ENCODE data around the gene BCL7A. TPM values are rescaled to one million over a fixed set of nuclear protein-coding genes. Genes with fewer than 3 reads are reported as not detected.
"Not testable (repeated sequence)": the region's sequence is repeated elsewhere in the genome, so short reads cannot be mapped to it uniquely, and the experiment has no call there.

BCL7A gene
- polyA plus RNA-seq, 1 donor: 16.8 TPM

- no peak for DNase-seq (ENCODE audit: low read depth)
Measured at GRCh38 chr12:122024132-122024785, 2.6 kb downstream of the BCL7A start.

- DNase-seq (ENCODE audit: low read depth): no peak
Measured at GRCh38 chr12:122026706-122027333, 5.1 kb downstream of the BCL7A start.

DNA sequence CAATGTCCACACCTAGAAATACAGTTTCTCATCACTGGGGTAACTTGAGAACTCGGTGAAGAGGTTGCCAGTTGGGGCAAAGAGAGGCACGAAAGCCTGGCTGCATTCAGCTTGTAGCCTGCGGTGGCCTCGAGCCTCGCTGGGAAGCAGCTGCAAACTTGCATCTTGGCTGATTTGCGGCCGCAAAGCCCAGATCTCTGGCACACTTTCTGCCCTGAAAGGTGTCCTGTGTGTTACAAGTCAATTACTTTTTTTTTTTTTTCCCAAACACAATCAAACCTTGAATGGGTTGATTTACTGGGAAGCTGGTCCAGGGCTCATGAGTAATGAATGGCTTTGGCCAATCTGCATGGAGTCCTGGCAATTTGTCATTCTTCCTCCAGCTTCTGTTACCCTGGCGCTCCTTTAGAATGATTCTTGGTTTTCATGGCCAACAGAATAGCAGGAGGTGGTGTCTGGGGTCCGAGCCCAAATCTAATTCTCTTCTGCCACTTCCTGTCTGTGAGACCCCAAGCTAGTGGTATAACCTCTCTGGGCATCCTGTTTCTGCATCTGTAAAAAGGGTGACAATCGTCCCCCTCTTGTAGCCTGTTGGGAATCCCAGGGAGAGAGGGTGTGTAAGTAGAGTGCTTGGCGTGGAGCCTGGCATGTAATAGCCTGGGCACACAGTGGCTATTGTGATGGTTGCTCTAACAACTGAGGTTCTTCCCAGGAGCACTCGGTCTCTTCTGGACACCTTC is 6.7 kb downstream of the BCL7A start:
- DNase-seq (ENCODE audit: low read depth): no peak

DNA sequence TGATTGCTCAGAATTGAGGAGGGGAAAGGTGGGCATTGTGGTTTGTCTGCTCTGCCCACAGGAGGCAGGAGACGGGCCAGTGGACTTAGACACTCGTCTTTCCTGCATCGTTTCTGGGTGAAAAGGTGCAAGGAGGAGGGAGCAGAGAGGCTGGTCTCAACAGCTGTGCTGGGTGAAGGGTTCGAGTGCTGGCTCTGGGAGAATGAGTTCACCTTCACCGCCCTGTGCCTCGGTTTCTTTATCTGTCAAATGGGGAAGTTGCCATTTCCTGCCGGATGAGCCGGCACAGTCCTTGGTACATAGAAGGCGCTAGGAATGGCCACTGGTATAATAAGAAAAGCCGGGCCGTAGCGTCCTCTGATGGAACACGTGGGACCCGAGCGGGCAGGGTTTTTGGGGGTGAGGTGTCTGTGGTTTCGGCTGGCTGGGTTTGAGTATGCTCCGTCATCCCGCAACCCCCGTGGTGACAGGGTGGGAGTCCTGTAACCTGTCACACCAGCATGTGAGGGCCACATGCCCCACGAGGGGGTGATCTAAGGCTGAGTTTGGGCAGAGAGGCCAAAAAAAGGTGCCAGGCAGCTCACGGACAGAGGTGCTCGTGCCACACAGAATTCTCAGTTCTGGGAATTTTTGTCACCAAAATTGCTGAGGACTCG is 7.3 kb downstream of the BCL7A start:
- no peak for DNase-seq (ENCODE audit: low read depth)

GRCh38 chr12:122029620-122030423 is 8.1 kb downstream of the BCL7A start:
- DNase-seq (ENCODE audit: low read depth): no peak

GRCh38 chr12:122030424-122031035 is 8.8 kb downstream of the BCL7A start:
- DNase-seq (ENCODE audit: low read depth): no peak

- no peak for DNase-seq (ENCODE audit: low read depth)
Measured at GRCh38 chr12:122031342-122032216, 9.9 kb downstream of the BCL7A start.

- DNase-seq (ENCODE audit: low read depth): no peak
Measured at GRCh38 chr12:122032580-122032979, 10.9 kb downstream of the BCL7A start.

GRCh38 chr12:122035292-122035691 is 13.6 kb downstream of the BCL7A start:
- no peak for DNase-seq (ENCODE audit: low read depth)

- DNase-seq (ENCODE audit: low read depth): no peak
Measured at GRCh38 chr12:122036153-122036552, 14.5 kb downstream of the BCL7A start.

DNA sequence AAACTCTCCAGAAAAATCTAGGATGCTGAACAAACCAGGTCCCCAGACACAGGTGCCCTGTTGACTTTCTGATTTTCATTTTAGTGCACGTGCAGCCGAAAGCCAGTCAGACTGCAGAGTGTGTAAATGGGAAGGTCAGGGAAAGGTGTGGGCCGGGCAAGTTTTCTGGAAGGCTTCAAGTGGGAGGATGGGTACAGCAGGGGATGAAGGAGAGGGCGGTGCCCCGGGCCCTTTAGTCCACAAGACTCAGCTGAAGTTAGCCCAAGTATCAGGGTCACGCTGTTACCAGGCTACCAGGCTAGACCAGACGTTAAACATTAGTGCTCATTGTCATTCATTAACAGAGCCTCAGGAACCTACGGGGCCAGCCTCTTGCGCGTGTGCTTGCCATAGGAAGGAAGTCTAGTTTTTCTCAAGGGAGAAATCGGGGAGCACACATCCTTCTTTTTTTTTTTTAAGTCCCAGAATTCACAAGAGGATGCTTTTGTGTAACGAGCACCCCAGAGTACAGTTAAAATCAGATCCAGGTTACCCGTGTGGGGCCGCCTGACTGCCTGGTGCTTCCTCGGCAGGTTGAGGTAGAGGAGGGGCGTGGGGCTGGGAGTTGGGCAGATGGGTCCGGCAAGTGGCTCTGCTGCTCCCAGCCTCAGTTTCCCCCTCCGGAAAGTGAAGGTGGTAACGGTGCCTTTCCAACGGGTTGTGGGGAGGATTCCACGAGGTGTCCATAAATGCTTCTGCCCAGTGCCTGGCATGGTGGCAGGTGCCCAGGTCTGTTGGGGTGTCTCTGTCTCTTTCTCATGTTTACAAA is 19.1 kb downstream of the BCL7A start:
- DNase-seq (ENCODE audit: low read depth): no peak

GRCh38 chr12:122041458-122041857 is 19.8 kb downstream of the BCL7A start:
- not testable (repeated sequence) for DNase-seq (ENCODE audit: low read depth)

DNA sequence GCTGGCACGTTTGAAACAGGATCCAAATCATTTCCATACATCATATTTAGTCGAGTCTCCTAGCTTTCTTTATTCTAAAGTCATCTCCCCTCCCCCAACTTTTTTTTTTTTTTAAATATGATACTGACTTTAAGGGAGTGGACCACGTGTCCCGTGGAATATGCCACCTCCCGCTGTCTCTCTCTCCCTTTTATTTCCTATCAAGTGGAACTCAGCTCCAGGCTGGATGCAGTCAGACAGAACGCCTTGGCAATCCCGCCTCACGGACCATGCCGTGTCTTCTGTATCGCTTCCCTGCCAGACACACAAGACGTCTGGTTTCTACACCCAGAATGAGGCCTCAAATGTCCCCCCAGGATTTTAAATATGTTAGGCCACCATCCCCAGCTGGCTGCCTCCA is 21.2 kb downstream of the BCL7A start:
- no peak for DNase-seq (ENCODE audit: low read depth)

- DNase-seq (ENCODE audit: low read depth): no peak
Measured at GRCh38 chr12:122043476-122043875, 21.8 kb downstream of the BCL7A start.

- no peak for DNase-seq (ENCODE audit: low read depth)
Measured at GRCh38 chr12:122045262-122045661, 23.6 kb downstream of the BCL7A start.

DNA sequence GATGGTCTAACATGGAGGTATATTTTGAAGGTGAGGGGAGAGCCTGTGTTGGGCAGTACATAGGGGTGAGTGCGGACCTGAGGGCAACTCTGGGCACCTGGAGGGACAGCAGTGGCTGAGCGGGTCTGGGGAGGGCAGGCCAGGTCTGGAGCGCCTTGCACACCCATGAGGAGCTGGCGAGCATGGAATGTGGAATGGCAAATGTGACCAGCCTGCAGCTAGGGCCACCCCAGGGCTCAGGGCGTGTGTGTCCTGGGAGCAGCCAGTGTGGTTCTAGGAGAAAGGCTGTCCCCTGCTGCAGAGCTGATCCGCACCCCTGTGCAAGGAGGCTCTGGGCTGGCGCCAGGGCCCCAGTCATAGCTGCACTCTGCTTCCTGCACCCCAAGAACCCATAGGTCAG is 24.5 kb downstream of the BCL7A start:
- no peak for DNase-seq (ENCODE audit: low read depth)

DNA sequence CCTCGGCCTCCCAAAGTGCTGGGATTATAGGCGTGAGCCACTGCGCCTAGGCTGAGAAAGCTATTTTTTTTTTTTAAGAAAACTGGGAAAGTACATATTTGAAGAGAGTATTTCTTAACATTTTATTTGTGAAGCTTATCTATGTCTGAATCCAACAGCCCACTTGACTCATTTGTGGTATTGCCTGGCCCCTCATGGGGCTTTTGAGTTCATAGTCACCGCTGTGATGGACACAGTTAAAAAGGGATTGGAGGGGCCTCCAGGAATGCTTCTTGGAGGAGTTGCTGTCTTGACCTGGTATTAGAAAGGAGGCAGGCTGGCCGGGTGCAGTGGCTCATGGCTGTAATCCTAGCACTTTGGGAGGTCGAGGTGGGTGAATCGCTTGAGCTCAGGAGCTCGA is 26.5 kb downstream of the BCL7A start:
- no peak for DNase-seq (ENCODE audit: low read depth)

GRCh38 chr12:122049827-122050226 is 28.1 kb downstream of the BCL7A start:
- DNase-seq (ENCODE audit: low read depth): no peak

DNA sequence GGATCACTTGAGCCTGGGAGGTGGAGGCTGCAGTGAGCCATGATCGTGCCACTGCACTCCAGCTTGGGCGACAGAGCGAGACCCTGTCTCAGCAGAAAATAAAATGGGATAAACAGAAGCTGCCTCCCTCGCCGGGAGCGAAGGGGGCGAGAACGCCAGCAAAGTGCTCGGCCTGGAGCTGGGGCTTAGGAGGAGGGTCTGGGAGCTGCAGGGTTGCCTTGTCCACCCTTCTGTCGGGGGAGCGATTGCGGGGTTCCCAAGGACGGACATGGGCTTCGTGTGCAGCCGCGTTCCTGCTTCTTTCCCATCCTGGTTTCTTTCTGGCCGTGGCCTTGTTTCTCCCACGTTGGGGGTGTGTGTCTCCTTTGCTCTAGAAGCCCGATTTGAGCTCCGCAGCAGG is 29.0 kb downstream of the BCL7A start:
- DNase-seq (ENCODE audit: low read depth): no peak

Measured in forelimb muscle (tissue), 1 donor.